Trophoblast cell (in vitro differentiated cells and primary cell): Measurements from ENCODE around the gene SLC22A14.

ENCODE experiments used
- DNase-seq, 2 donors: peaks; one replicate each; pipeline ENCODE4 v3.0.0-alpha.2; 2016
- H2AFZ ChIP-seq: 2 replicates; pipeline ENCODE4 v1.6.1; 2013; ENCODE audit warnings: low read length, moderate library complexity, mild to moderate bottlenecking; ENCODE audit not compliant: insufficient read depth, poor library complexity
- H2AK5ac ChIP-seq: 2 replicates; pipeline ENCODE4 v1.6.1; 2013; ENCODE audit warnings: mild to moderate bottlenecking, low read length
- H2BK120ac ChIP-seq: 2 replicates; pipeline ENCODE4 v1.6.1; 2013; ENCODE audit warnings: low read length, mild to moderate bottlenecking, moderate library complexity; ENCODE audit not compliant: insufficient read depth, poor library complexity
- H2BK12ac ChIP-seq: 2 replicates; pipeline ENCODE4 v1.6.1; 2013; ENCODE audit warnings: mild to moderate bottlenecking, low read length, moderate library complexity
- H2BK5ac ChIP-seq: 2 replicates; pipeline ENCODE4 v1.6.1; 2013; ENCODE audit warnings: low read length, low read depth, moderate library complexity, mild to moderate bottlenecking; ENCODE audit not compliant: poor library complexity
- H3K14ac ChIP-seq: 2 replicates; pipeline ENCODE4 v1.6.1; 2013; ENCODE audit warnings: mild to moderate bottlenecking, low read length
- H3K18ac ChIP-seq: 2 replicates; pipeline ENCODE4 v1.6.1; 2013; ENCODE audit warnings: mild to moderate bottlenecking, low read length
- H3K23ac ChIP-seq: 2 replicates; pipeline ENCODE4 v1.6.1; 2013; ENCODE audit warnings: low read length
- H3K27ac ChIP-seq: 2 replicates; pipeline ENCODE4 v1.5.1; 2013; ENCODE audit warnings: low read depth, mild to moderate bottlenecking, inconsistent platforms, low read length, moderate library complexity
- H3K27me3 ChIP-seq: 2 replicates; pipeline ENCODE4 v1.6.1; 2013; ENCODE audit warnings: inconsistent platforms, mild to moderate bottlenecking, low read length, moderate library complexity; ENCODE audit not compliant: insufficient read depth
- H3K36me3 ChIP-seq, 2 experiments: 1 replicate in 1 of 2; 2 replicates in 1 of 2; pipeline ENCODE4 v1.6.1; 2013; ENCODE audit warnings: low read length in 2 of 2, mild to moderate bottlenecking in 2 of 2, moderate library complexity in 1 of 2; ENCODE audit not compliant: insufficient read depth in 2 of 2, control insufficient read depth in 1 of 2
- H3K4ac ChIP-seq: 2 replicates; pipeline ENCODE4 v1.6.1; 2013; ENCODE audit warnings: low read depth, mild to moderate bottlenecking, low read length, moderate library complexity
- H3K4me1 ChIP-seq, 2 experiments: 1 replicate in 1 of 2; 2 replicates in 1 of 2; pipeline ENCODE4 v1.6.1; 2013; ENCODE audit warnings: low read length in 2 of 2, mild to moderate bottlenecking in 2 of 2, moderate library complexity in 1 of 2; ENCODE audit not compliant: insufficient read depth in 2 of 2, control insufficient read depth in 1 of 2
- H3K4me2 ChIP-seq: 2 replicates; pipeline ENCODE4 v1.6.1; 2013; ENCODE audit warnings: inconsistent platforms, mild to moderate bottlenecking, low read length, moderate library complexity
- H3K4me3 ChIP-seq: 2 replicates; pipeline ENCODE4 v1.5.1; 2013; ENCODE audit warnings: mild to moderate bottlenecking, low read depth, low read length, inconsistent platforms
- H3K79me1 ChIP-seq: one replicate; pipeline ENCODE4 v1.6.1; 2013; ENCODE audit warnings: low read length
- H3K79me2 ChIP-seq: 2 replicates; pipeline ENCODE4 v1.6.1; 2013; ENCODE audit warnings: low read length, mild to moderate bottlenecking; ENCODE audit not compliant: control insufficient read depth, insufficient read depth, poor library complexity
- H3K9ac ChIP-seq: 2 replicates; pipeline ENCODE4 v1.6.1; 2013; ENCODE audit warnings: mild to moderate bottlenecking, low read length
- H3K9me3 ChIP-seq: 2 replicates; pipeline ENCODE4 v1.6.1; 2013; ENCODE audit warnings: low read depth, mild to moderate bottlenecking, control low read depth, inconsistent platforms, low read length; ENCODE audit not compliant: insufficient read depth
- H4K12ac ChIP-seq: 2 replicates; pipeline ENCODE4 v1.6.1; 2013; ENCODE audit warnings: low read depth, mild to moderate bottlenecking, low read length, moderate library complexity
- H4K8ac ChIP-seq: 2 replicates; pipeline ENCODE4 v1.6.1; 2013; ENCODE audit warnings: low read depth, mild to moderate bottlenecking, low read length, moderate library complexity
- H4K91ac ChIP-seq: one replicate; pipeline ENCODE4 v1.6.1; 2013; ENCODE audit warnings: low read depth, mild to moderate bottlenecking, low read length, moderate library complexity
- WGBS: extraction: QIAGEN DNeasy Blood & Tissue Kit; methylation state at CpG from one replicate; pipeline ENCODE4 v1.1.7; 2013; ENCODE audit warnings: missing lambda C conversion rate; ENCODE audit not compliant: insufficient read length, insufficient coverage; ENCODE audit errors: extremely low coverage; 5-methylcytosine and 5-hydroxymethylcytosine counted together

The SLC22A14 gene

GRCh38 chr3:38251197-38251596 is 30.9 kb upstream of the SLC22A14 start:
- Histone ChIP-seq H3K4me3 (no peak overlapping the region), H2BK120ac (no peak overlapping the region), H4K12ac (no peak overlapping the region), H2BK12ac (no peak overlapping the region), H3K18ac (no peak overlapping the region), H3K79me2 (no peaks in the 10 kb centered on the region), H2BK5ac (no peak overlapping the region), H3K9me3 (no peaks in the 10 kb centered on the region), H2AFZ (no peak overlapping the region), H3K36me3 (peaks cover 14 to 30% of the 10 kb centered on the region in 2 experiments), H4K91ac (no peak overlapping the region), H2AK5ac (no peak overlapping the region), H4K8ac (no peak overlapping the region), H3K4me1 (no peaks in the 10 kb centered on the region), H3K27ac (no peak overlapping the region), H3K9ac (no peak overlapping the region), H3K27me3 (no peaks in the 10 kb centered on the region), H3K14ac (no peak overlapping the region), H3K4me2 (no peak overlapping the region), H3K79me1 (no peaks in the 10 kb centered on the region), H3K23ac (no peak overlapping the region), H3K4ac (no peak overlapping the region)
- DNase-seq = no peak
- no CpG with 5 or more reads among the region's 4 CpGs for WGBS

- Histone ChIP-seq H3K23ac (no peak overlapping the region), H3K4me3 (no peak overlapping the region), H4K12ac (no peak overlapping the region), H3K18ac (no peak overlapping the region), H3K79me2 (no peaks in the 10 kb centered on the region), H3K27ac (no peak overlapping the region), H4K91ac (no peak overlapping the region), H3K4ac (no peak overlapping the region), H3K36me3 (peaks cover 14 to 30% of the 10 kb centered on the region in 2 experiments), H3K4me1 (no peaks in the 10 kb centered on the region), H2BK5ac (no peak overlapping the region), H3K27me3 (no peaks in the 10 kb centered on the region), H2AK5ac (no peak overlapping the region), H3K14ac (no peak overlapping the region), H2BK120ac (no peak overlapping the region), H3K9ac (no peak overlapping the region), H2AFZ (no peak overlapping the region), H3K9me3 (no peaks in the 10 kb centered on the region), H3K79me1 (no peaks in the 10 kb centered on the region), H2BK12ac (no peak overlapping the region), H4K8ac (no peak overlapping the region), H3K4me2 (no peak overlapping the region)
- no CpG with 5 or more reads among the region's 4 CpGs for WGBS
- DNase-seq = no peak
Observed at GRCh38 chr3:38253704-38254103, 28.4 kb upstream of the SLC22A14 start.

- Histone ChIP-seq H4K12ac (no peak overlapping the region), H2BK5ac (no peak overlapping the region), H3K36me3 (peaks cover 14 to 30% of the 10 kb centered on the region in 2 experiments), H3K18ac (no peak overlapping the region), H3K27ac (no peak overlapping the region), H4K8ac (no peak overlapping the region), H3K4ac (no peak overlapping the region), H3K4me2 (no peak overlapping the region), H3K9me3 (no peaks in the 10 kb centered on the region), H3K79me1 (no peaks in the 10 kb centered on the region), H3K27me3 (no peaks in the 10 kb centered on the region), H3K79me2 (no peaks in the 10 kb centered on the region), H3K14ac (no peak overlapping the region), H2BK120ac (no peak overlapping the region), H3K9ac (no peak overlapping the region), H3K23ac (no peak overlapping the region), H2BK12ac (no peak overlapping the region), H4K91ac (no peak overlapping the region), H3K4me1 (no peaks in the 10 kb centered on the region), H2AK5ac (no peak overlapping the region), H2AFZ (no peak overlapping the region), H3K4me3 (no peak overlapping the region)
- no CpG with 5 or more reads among the region's 2 CpGs for WGBS
- no peak for DNase-seq
Observed at GRCh38 chr3:38254872-38255271, 27.2 kb upstream of the SLC22A14 start.

DNA sequence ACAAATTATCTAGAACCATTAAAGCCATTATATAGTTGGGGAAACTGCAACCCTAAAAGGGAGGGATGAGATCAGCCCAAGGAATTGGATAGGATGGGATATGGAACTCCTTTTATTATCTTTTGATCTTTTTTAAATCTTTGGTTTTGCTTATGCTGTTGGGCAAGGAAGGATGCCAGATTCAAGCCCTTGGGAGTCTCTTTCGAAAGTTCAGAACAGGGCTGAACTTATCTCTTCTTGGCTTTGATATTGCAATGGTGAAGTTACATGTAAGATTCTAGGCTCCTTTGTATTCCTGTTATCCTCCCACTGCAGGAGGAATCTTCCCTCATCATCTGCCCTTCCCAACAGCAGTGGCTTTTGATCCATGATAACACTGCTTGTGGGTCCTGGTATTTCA is 26.5 kb upstream of the SLC22A14 start:
- Histone ChIP-seq H3K14ac (no peak overlapping the region), H3K23ac (no peak overlapping the region), H3K4me3 (no peak overlapping the region), H3K9me3 (no peaks in the 10 kb centered on the region), H4K8ac (no peak overlapping the region), H3K4me1 (no peaks in the 10 kb centered on the region), H4K91ac (no peak overlapping the region), H2AK5ac (no peak overlapping the region), H3K79me2 (no peaks in the 10 kb centered on the region), H3K4me2 (no peak overlapping the region), H2BK12ac (no peak overlapping the region), H3K27ac (no peak overlapping the region), H3K18ac (no peak overlapping the region), H2AFZ (no peak overlapping the region), H3K27me3 (no peaks in the 10 kb centered on the region), H3K36me3 (peaks cover 14 to 30% of the 10 kb centered on the region in 2 experiments), H3K79me1 (no peaks in the 10 kb centered on the region), H3K4ac (no peak overlapping the region), H2BK5ac (no peak overlapping the region), H3K9ac (no peak overlapping the region), H2BK120ac (no peak overlapping the region), H4K12ac (no peak overlapping the region)
- WGBS = no CpG with 5 or more reads among the region's 1 CpG
- no peak for DNase-seq
